Medulla oblongata (tissue), 1 donor: ENCODE results near the gene TAPBP.
"Not testable (repeated sequence)": the region's sequence is repeated elsewhere in the genome, so short reads cannot be mapped to it uniquely, and the experiment has no call there.

Experiments
- DNase-seq: peaks from one replicate; pipeline ENCODE4 v3.0.0-alpha.2; 2015; ENCODE audit errors: extremely low spot score

Gene TAPBP

DNA sequence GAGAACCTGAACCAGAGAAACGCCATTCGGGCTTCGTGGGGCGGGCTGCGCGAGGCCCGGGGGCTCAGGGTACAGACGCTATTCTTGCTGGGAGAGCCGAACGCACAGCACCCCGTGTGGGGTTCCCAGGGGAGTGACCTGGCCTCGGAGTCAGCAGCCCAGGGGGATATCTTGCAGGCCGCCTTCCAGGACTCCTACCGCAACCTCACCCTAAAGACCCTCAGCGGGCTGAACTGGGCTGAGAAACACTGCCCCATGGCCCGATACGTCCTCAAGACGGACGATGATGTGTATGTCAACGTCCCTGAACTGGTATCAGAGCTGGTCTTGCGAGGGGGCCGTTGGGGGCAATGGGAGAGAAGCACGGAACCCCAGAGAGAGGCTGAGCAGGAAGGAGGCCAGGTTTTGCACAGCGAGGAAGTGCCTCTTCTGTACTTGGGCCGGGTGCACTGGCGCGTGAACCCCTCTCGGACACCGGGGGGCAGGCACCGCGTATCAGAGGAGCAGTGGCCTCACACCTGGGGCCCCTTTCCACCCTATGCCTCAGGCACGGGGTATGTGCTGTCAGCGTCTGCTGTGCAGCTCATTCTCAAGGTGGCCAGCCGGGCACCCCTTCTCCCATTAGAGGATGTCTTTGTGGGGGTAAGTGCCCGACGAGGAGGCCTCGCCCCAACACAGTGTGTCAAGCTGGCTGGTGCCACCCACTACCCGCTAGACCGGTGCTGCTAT is 36.1 kb downstream of the TAPBP start:
- no peak for DNase-seq

DNA sequence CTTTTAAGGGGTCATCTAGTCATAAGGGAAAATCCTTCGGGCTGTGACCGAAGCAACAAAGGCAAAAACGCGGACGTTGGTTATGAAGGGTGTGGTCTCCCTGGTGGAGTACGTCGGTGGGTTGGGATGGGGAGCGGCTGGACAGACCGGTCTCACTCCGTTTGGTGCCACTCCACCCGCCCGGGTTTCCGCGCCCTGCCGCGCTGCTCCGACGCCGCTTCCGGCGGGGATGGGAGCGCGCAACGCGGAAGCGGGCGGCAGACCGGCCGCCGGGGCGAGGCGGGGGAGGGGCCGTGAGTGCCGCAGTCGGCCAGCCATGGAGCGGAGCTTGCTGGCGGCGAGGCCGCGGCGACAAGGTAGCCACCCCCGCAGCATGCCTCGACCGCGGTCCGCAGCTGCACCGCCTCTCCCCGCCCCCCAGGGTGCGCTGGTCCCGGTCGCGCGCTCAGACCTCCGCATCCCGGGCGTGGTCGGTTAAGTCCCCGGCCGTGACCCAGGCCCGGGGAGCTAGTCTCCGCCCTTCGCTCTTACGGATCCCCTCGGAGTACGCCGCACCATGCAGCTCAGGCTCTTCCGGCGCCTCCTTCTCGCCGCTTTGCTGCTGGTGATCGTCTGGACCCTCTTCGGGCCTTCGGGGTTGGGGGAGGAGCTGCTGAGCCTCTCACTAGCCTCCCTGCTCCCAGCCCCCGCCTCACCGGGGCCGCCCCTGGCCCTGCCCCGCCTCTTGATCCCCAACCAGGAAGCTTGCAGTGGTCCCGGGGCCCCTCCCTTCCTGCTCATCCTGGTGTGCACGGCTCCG is 36.8 kb downstream of the TAPBP start, which contains the start of gene B3GALT4:
Gene B3GALT4, plus strand, starts transcription at position 260 of the 799 bp plus-strand sequence. Its CDS starts 297 bp downstream, at position 557.
- DNase-seq: peak; percentile 38

DNA sequence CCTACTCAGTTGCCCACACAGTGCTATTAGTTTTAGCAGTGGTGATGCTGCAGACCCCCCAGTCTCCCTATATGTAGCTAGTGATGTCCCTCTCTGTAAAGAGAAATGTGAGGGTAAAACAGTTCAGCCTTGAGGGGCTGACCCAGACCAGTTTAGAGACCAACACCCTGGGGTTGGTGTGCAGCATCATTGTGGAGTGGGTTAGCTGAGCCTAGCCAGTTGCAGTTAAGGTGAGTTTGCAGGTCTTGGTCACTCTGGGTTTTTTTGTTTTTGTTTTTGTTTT is 37.4 kb downstream of the TAPBP start:
- DNase-seq: no peak

DNA sequence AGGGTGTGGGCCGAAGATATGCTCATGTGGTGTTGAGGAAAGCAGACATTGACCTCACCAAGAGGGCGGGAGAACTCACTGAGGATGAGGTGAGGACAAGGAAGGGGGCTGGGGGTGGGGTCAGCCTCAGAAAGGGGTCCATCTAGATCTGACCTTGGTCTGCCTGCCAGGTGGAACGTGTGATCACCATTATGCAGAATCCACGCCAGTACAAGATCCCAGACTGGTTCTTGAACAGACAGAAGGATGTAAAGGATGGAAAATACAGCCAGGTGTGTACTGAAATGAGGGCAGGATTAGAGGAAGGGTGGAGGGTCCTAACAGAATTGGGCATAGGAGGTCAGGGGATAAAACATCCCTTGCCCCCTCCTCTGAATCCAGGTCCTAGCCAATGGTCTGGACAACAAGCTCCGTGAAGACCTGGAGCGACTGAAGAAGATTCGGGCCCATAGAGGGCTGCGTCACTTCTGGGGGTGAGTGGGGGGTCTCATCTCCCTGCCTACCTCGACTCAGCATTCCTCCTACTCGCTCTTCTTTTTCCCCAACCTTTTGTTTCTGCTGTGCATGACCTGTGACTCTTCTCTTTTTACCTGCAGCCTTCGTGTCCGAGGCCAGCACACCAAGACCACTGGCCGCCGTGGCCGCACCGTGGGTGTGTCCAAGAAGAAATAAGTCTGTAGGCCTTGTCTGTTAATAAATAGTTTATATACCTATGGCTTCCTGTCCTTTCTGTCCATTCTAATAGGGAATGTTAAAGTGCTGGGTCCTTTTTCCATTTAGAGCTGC is 37.9 kb downstream of the TAPBP start:
- DNase-seq: not testable (repeated sequence)

DNA sequence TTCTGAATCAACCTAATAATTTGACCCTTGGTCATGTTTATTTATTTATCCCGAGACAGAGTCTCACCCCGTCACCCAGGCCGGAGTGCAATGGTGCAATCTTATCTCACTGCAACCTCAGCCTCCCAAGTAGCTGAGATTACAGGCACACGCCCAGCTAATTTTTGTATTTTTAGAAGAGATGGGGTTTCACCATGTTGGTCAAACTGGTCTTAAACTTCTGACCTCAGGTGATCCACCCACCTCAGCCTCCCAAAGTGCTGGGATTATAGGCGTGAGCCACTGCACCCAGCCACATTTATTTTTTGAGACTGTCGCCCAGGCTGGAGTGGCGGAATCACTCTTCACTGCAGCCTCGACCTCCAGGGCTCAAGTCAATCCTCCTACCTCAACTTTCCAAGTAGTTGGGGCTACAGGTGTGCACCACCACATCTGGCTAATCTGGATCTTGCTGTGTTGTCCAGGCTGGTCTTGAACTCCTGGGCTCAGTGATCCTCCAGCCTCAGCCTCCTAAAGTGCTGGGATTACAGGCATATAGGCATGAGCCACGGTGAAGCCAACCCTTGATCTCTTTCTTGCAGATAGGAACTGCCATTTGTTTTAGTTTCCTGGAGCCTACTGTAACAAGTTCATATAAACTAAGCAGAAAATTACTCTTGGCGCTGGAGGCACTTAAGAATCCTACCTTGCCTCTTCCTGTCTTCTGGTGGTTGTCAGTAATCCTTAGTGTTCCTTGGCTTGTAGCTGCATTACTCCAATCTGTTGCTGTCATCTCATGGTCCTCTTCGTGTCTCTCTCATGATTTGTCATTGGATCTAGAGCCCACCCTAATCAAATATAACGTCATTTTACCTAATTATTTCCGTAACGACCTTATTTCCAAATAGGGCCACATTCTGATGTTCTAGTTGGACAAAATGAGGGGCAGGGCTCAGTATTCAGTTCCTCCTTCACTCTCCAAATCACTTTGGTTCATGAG is 39.7 kb downstream of the TAPBP start:
- no peak for DNase-seq

DNA sequence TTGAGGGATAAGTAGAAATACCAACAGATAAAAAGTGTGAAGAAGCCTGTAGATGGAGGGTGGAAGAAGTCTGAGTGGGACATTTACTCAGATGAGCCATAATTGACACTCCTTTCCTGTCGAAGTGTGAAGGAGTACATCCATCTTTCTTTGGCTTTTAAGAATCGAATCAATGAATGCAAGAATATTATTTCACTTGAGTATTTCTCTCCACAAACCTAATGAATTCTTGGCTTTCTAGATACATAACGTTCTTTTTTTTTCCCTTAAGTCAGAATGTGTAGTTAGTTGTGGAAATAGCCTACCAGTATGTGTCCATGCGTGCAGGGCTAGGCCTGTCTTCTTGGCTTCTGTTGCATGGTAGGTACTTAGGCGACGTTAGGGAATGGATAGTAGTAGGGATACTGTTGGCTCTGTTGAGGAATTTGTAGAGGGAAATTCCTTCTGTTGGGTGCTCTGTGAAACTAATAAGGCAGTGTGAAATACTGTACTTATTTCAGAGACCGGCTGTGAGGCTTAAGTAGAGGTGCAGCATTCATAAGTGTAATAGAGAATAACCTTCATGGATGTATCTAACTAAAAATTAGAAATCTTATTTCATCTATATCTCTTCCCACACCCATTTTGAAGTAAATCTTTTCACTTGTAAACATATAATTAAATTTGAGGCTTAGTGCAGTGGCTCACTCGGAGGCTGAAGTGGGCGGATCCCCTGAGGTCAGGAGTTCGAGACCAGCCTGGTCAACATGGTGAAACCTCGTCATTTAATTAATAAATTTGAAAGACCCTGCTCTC is 40.6 kb downstream of the TAPBP start:
- DNase-seq: no peak

DNA sequence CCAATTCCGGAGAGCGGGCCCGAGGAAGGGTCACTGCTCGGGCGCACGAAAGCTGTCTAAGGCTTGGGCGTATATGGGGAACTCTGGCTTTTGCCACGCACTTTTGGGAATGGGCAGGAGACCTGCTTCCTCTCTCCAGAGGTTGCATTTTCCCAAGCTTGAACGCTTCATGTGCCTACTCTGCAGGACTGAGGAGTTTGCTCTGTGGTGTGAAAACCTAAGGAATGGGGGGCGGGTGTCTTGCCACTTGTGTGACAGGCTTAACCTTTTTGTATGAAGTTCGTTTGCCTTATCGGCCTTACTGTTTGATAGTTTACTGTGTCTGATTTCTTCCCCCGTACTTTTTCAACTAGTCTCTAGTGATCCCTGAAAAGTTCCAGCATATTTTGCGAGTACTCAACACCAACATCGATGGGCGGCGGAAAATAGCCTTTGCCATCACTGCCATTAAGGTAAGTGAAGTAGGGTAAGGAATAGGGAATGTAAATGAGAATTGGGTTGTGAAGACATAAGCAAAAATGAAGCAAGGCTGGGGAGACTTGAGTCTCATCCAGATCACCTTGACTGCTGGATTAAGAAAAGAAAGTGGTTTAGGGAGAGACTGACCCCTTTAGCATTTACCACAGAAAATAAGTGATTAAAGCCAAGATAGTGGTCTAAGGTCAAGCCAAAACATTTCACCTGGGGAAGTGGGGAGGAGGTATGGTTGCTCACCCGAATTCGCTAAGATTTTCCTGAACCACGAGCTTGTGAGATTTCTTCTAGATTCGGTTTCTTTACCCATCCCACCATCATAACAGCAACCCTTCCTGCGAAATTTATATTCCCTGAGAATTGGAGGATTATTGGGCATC is 41.4 kb downstream of the TAPBP start:
- no peak for DNase-seq

DNA sequence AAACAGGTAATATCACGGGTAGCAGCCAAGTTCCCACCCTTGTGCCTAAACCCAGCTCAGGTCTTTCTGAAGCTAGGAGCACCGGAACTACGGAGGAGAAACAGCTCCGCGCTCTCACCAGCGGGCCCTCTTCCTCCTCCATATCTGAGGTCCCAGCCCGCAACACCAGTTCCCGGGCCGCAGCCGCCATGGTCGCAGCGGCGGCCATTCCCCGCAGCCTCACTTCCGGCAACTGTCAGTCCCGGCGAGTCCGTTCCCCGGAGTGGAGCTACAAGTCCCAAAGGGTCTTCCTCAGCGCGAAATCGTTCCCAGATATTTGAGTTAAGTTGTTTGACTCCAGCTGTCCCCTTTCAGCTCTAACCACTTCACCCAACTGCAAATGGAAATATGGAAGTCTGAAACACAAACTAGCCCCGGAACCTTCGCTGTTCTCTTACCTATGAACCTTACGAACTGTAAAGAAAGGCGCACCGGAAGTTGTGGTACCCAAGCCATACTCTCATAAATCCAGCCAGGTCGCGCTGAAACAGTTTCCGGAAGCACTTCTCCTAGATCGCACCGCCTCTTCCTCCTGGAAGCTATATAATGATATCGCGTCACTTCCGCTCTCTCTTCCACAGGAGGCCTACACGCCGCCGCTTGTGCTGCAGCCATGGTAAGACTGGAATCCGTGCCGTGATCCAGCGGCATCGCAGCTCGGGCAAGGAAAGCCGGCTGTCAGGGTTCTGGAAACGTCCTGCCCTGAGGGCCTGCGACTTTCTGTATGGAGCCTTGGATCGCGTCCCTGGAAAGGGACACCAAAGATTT is 42.2 kb downstream of the TAPBP start, which contains the start of the genes RPS18 and VPS52:
Gene RPS18, plus strand, starts transcription at position 608 of the 807 bp plus-strand sequence. Its CDS starts 45 bp downstream, at position 653.
Gene VPS52, minus strand, starts transcription at position 409 of the 807 bp plus-strand sequence. Its CDS starts 201 bp downstream, at position 208.
- DNase-seq: peak; percentile 99

DNA sequence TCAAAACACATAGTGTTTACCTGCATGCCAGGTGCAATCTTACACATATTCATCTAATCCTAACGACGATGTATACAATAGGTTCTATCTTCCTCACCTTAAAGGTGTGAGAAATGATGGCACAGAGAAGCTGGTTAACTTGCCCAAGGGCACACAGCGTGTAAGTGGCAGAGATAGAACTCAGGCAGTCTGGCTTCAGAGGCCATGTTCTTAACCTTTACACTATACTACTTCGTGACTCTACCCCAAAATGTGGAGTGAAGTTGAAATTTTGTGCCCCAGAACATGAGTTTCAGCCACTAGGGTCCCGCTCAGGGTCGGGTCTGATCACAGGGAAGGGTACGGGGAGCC is 42.8 kb downstream of the TAPBP start:
- peak; percentile 27 for DNase-seq

DNA sequence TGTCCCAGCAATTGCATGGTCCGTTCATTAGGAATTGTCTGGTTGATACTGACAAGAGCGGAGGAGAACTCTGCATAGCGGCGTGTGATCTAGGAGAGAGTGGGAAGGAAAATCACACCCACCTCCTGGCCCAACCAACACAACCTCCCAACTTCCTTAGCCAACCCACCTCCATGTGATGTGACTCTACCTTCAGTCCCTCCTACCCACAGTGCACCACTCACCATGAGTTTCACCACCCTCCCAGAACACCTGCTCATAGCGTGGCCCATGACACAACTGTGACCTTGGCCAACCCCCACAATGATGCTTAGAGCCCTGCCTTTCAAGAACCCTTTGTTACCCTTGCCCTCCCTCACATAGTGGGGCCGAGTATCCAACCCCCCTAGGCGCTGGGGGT is 49.9 kb downstream of the TAPBP start:
- no peak for DNase-seq

DNA sequence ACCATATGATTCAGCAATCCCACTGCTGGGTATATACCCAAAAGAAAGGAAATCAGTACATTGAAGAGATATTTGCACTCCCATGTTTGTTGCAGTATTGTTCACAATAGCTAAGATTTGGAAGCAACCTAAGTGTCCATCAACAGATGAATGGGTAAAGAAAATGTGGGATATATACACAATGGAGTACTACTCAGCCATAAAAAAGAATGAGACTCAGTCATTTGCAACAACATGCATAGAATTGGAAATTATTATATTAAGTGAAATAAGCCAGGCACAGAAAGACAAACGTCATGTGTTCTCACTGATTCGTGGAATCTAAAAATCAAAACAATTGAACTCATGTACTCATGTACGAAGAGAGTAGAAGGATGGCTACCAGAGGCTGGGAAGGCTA is 51.4 kb downstream of the TAPBP start:
- not testable (repeated sequence) for DNase-seq

DNA sequence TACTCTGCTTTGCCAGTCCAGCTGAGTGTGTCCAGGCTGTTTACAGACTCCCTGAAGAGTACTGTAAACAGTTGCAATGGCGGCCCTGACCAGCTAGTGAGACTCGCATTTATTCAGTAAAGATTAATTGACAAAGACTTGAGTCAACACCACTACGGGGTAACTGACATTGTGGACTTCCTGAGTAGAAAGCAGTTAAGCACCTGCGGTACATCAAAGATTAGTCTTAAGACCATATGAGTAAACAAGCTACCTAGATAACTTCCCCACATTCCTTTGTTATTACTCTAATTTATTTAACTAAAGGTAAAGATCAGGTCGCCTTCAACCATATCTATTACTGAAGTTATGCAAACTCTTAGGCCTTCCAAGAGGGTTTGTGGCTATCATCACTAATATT is 54.8 kb downstream of the TAPBP start:
- no peak for DNase-seq

DNA sequence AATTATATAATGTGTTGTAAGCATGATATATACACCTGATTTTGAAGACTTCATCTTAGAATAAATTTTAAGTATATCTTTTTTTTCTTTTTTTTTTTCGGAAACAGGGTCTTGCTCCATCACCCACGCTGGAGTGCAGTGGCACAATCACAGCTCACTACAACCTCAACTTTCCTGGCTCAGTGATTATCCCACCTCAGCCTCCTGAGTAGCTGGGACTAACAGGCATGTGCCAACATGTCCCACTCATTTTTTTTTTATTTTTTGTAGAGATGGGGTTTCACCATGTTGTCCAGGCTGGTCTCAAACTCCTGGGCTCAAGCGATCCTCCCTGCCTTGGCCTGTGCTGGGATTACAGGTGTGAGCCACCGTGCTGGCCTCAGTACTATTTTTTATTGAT is 59.3 kb downstream of the TAPBP start:
- DNase-seq: no peak

DNA sequence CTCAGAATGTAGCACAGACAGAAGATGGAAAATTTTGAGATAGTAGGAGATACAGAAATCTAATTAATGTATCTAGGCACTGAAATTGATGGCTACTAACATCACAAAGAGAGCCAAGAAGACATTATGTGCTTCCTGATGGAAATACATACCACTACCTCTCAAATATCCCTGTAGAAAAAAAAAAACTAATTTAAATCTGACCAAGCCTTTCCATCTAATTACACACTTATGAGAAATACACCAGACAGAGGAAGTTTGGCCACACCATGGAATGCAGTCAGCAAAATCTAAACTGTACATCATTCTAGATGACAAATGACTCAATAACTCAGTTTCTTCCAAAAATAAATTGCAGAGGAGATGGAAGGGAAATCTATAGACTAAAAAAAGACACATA is 61.1 kb downstream of the TAPBP start:
- DNase-seq: no peak

DNA sequence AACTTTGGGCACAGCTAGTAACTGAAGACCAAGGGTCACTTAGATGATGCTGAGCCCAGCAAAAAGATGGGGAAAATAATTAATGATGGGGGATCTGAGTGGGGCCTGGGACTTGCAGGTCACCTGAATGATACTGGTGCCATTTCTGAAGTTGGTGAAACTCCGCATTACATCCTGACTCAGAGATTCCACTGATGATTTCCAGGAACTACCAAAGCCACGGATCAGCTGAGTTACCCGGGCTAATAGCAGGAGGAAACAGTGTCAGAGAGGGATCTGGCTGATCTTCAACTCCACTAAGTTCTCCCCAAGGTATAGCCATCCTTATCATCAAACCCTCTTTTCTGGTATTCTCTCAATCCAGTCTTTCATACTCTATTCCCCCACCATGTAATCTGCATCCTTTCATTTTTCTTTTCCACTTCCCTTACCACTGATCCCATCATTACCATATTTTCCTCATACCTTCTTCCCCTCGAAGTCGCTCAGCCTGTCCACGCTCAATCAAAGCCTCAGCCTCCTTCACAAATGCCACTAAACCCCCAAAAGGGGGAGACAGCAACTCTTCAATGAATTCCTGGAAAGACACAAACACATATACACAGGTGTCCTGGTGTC is 62.4 kb downstream of the TAPBP start:
- DNase-seq: no peak

DNA sequence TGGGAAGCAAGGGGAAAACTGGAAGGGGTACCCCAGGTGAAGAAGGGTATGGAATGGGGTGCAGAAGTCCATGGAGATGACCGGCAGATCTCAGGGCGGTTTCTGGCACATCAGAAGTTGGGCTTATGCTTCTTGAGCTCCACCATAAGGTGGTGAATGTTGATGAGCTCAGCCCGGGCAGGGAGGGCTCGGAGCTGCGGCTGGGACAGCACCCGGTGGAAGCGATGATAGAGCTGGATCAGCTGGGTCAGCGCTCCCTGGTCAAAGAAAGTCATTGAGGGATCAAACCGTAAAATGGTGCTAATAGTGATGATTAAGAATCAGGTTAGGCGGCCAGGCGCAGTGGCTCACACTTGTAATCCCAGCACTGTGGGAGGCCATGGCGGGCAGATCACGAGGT is 63.1 kb downstream of the TAPBP start:
- DNase-seq: no peak

DNA sequence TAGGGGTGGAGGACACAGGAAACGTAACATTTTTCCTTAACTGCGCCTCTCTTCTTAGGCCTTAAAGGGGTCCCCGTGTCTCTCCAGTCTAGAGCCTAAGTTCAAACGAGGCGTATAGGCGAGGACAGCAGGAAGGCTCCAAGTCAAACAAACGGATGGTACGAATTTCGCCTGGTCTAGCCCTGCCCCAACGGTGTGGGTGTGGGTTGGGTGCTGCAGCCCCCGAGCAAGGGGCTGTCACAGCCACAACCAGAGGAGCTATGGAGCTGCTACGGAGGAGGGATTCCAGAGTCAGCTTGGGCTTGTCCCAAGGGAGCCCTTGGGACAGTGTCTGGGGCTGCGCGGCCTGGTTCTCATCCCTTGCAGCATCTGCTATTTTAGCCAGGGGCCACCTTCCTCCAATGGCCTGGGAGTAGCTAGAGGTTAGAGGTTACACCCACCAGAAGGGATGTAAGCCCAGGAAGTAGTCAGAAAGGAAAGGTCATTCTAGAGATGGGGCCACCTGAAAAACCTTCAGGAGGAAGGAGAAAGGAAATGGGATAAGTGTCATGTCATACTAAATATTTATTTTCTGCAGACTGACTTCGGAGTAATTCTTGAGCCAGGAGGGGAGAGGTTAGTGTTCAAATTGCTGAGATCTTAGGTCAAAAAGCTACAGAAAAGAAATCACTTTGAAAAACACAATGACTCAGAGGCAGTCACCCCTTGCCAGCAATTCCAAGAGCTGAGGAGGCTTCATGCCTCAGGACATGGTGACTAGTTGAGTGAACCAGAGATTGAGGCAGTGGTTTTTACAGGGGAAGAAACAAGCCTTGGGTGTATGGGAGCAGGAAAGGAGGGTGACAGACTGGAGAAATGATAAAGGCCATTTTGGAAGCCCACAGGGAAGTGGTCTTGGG is 63.9 kb downstream of the TAPBP start:
- no peak for DNase-seq
